ENCODE measurements around the gene CDK6. TPM values are rescaled to one million over a fixed set of nuclear protein-coding genes. Genes with fewer than 3 reads are reported as not detected.

The CDK6 gene
- total and polyA plus RNA-seq, 2 experiments from 2014 or later: 28.7 to 81.6 TPM

- TF ChIP-seq CTCF (IDR thresholded peaks at IDR 0.05; ENCODE audit: low read depth, low read length): no peak
- Histone ChIP-seq H3K9me3 (ENCODE audit: low read depth) (no peaks in the 10 kb centered on the region), H3K4me1 (ENCODE audit: low read depth) (peaks cover 41% of the 10 kb centered on the region), H3K27me3 (no peaks in the 10 kb centered on the region), H3K27ac (peak overlapping the region; percentile 96), H3K4me3 (no peak overlapping the region), H3K36me3 (no peaks in the 10 kb centered on the region)
- DNase-seq (ENCODE audit: low read depth in 1 of 2, low spot score in 1 of 2): peak in 1 of 2 donors; percentile 97
Observed at GRCh38 chr7:92698237-92698841, 138.0 kb downstream of the CDK6 start.

GRCh38 chr7:92697414-92697813 is 139.0 kb downstream of the CDK6 start:
- peak overlapping the region; percentile 96 for H3K27ac ChIP-seq
- H3K27me3 ChIP-seq: no peaks in the 10 kb centered on the region
- no peak for DNase-seq (ENCODE audit: low read depth in 1 of 2, low spot score in 1 of 2)
- TF ChIP-seq CTCF (IDR thresholded peaks at IDR 0.05; ENCODE audit: low read depth, low read length): no peak
- H3K4me3 ChIP-seq: no peak overlapping the region
- no peaks in the 10 kb centered on the region for H3K36me3 ChIP-seq
- H3K9me3 ChIP-seq (ENCODE audit: low read depth): no peaks in the 10 kb centered on the region
- peaks cover 41% of the 10 kb centered on the region for H3K4me1 ChIP-seq (ENCODE audit: low read depth)

GRCh38 chr7:92697012-92697411 is 139.4 kb downstream of the CDK6 start:
- Histone ChIP-seq H3K9me3 (ENCODE audit: low read depth) (no peaks in the 10 kb centered on the region), H3K4me3 (no peak overlapping the region), H3K27me3 (no peaks in the 10 kb centered on the region), H3K4me1 (ENCODE audit: low read depth) (peaks cover 41% of the 10 kb centered on the region), H3K27ac (peak overlapping the region; percentile 96), H3K36me3 (no peaks in the 10 kb centered on the region)
- DNase-seq (ENCODE audit: low read depth in 1 of 2, low spot score in 1 of 2): no peak
- TF ChIP-seq CTCF (IDR thresholded peaks at IDR 0.05; ENCODE audit: low read depth, low read length): no peak

- no peak for DNase-seq (ENCODE audit: low read depth in 1 of 2, low spot score in 1 of 2)
- H3K27ac ChIP-seq: peak overlapping the region; percentile 96
Observed at GRCh38 chr7:92696584-92696983, 139.8 kb downstream of the CDK6 start.

GRCh38 chr7:92695308-92696261 is 140.8 kb downstream of the CDK6 start:
- peak; percentile 85 to 95 for DNase-seq (ENCODE audit: low read depth in 1 of 2, low spot score in 1 of 2)
- TF ChIP-seq CTCF (IDR thresholded peaks at IDR 0.05; ENCODE audit: low read depth, low read length): no peak
- H3K9me3 ChIP-seq (ENCODE audit: low read depth): no peaks in the 10 kb centered on the region
- H3K27me3 ChIP-seq: no peaks in the 10 kb centered on the region
- H3K4me1 ChIP-seq (ENCODE audit: low read depth): peaks cover 41% of the 10 kb centered on the region
- peak overlapping the region; percentile 96 for H3K27ac ChIP-seq
- H3K4me3 ChIP-seq: peak overlapping the region; percentile 26
- H3K36me3 ChIP-seq: no peaks in the 10 kb centered on the region

More at GRCh38 chr7:92696584-92696983, 139.8 kb downstream of the CDK6 start:
- Histone ChIP-seq H3K4me1 (ENCODE audit: low read depth) (peaks cover 41% of the 10 kb centered on the region), H3K4me3 (peak overlapping the region; percentile 26), H3K27me3 (no peaks in the 10 kb centered on the region), H3K36me3 (no peaks in the 10 kb centered on the region), H3K9me3 (ENCODE audit: low read depth) (no peaks in the 10 kb centered on the region)
- TF ChIP-seq CTCF (IDR thresholded peaks at IDR 0.05; ENCODE audit: low read depth, low read length): no peak
